Frontal cortex (tissue), 4 donors: Measurements from ENCODE around the gene HDAC9. TPM values are rescaled to one million over a fixed set of nuclear protein-coding genes. Genes with fewer than 3 reads are reported as not detected.

ENCODE experiments used
- DNase-seq, 2 donors: peaks; one replicate each; pipeline ENCODE4 v3.0.0; 2012; ENCODE audit warnings: low spot score in 2 of 2
- FAIRE-seq: peaks from 2 replicates; lab custom pipeline; 2012; peaks lifted over from hg19 to GRCh38; lab: Jason Lieb, UNC
- total RNA-seq: library from RNA; depleted of rRNA; stranded (reverse); fragments of >200 nt; gene quantifications from one replicate; pipeline ENCODE4 v1.2.3, GENCODE V29; 2014
- donor health status: control.
- donor health status: control.
- donor health status: control.

The HDAC9 gene
- 117 TPM for total RNA-seq

DNA sequence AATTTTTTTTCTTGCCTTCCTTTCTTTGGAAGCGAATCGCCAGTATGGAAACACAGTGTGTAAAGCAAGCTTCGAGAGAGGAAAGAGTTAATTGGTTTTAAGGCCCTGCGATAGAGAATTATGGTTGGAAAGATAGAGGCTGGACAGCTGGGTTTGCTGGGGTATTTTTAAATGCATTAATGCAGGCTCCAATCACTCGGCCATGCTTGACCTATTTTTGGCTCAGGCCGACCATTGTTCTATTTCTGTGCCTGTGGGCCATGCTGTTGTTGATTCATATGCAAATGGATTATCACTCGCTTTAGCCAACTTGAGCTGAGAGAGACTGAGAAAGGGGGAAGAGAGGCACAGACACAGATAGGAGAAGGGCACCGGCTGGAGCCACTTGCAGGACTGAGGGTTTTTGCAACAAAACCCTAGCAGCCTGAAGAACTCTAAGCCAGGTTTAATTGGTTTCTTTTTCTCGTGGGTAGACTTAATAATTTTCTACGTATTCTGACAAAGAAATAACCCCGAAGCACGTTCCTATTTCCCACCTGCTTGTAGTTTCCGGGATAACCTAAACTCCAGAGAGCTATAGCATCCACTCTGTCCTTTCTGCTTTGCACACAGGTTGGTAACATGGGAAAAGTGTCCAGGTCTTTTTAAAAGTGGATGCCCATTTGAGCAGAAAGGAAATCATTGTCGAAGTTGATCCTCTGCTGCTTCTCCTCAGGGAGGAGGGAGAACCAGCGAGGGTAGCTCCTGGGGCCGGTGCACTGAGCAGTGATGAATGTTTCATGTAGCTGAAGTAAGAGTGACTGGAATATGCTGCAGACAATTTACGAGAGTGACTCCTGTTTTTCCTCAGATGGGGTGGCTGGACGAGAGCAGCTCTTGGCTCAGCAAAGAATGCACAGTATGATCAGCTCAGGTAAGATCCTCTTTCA lies at the start of gene HDAC9:
Gene HDAC9, plus strand, starts transcription at position 338 of the 929 bp plus-strand sequence. Its CDS starts 554 bp downstream, at position 892.
- FAIRE-seq (no peak), DNase-seq (peak in 1 of 2 donors; percentile 5)

DNA sequence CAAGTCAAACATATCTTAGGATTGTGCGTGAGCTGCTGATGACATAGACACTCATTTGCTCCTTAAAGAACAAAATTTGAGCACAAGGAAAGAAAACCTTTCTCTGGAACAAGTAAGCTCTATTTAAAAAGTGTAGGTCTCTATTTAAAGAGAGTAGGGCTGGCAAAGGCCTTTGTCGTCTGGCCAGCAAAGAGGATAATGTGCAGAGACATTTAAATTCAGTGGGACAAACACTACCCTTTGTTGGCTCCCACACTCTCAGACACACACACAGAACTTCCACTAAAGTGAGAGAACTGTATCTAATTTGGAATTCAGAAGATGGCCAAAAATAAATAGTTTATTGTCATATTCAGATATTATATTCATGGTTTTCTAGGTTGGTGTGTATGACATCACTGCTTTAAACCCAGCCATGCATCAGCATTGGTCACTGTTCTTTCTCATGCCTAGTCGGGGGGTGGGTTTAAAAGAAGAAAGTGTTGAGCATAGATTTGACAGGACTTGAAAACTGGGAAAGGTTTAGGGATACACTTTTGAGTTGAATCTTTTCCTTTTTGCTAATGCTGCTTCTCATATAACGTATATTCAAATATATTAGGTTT lies 49.5 kb upstream of the HDAC9 start:
- no peak for FAIRE-seq
- peak in 1 of 2 donors; percentile 7 for DNase-seq

DNA sequence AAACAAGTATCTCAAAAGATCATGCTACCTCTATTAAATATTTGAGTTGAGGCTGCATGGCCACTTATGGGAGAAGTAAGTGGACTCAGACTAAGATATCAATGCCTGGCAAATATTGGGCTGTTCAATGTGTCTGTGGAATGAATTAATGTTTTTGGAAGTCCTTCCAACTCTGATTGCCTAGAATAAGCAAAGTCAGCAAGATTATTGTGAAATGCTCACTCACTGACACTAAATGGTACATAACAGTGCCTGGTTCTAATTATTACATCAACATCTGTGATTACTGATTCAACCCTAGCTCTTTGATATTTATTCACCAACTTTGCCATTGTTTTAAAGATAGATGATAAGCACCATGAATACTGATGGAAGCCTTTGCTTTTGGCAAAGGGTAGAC lies 45.5 kb upstream of the HDAC9 start:
- no peak for FAIRE-seq
- no peak for DNase-seq

DNA sequence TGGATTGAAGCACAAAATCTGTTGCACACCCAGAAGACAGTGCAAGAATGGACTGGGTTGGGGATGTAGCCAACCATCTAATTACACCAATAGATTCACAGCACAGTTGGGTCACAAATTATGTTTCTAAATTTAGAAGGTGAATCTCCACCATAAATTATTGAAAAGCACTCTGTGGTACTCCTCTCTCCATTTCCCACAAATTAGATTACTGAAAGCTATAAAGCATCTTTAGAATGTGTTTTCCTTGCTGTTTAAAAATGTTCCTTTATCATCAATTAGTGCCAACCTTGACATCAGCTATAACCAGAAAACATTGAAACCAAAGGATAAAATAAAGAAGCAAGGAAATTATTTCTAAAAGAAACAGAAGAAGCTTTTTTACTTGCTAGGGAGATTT lies 39.9 kb upstream of the HDAC9 start:
- DNase-seq, result no peak
- no peak for FAIRE-seq

DNA sequence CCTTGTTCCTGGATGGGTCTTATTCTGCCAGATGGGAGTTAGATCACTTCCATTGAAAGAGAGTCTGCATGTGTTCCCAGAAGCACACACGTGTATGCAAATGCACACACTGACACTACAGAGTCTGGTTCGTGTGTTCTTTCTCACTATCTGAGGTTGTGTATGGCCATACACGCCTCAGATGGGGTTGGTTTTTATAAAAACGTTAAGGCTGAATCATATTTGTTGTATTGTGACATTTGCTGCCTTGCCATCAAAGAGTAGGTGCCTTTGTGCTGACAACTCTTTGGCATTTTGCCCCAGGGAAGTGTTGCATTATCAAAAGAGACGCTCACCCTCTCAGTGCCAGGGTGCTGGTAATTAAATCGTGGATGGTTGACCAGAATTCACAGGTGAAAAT lies 37.7 kb upstream of the HDAC9 start:
- DNase-seq, result no peak
- no peak for FAIRE-seq

DNA sequence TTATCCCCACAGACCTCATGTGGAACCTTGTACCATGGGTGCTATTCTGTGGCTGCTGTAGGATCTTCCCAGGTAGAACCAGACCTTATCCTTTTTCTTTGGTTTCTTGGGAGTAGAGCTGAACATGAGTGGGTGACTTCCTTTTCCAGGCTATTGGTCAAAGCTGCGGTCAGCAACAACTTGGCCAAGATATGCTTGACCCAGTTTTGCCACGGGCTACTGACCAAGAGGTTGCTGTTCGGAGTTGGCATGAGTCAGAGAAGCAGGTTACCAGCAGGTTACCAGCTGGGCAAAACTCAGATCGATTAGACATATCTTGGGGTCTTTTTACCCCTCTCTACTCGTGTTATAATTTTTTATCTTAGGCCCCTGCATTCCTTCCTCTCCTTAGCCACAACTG lies 36.7 kb upstream of the HDAC9 start:
- DNase-seq, result no peak

DNA sequence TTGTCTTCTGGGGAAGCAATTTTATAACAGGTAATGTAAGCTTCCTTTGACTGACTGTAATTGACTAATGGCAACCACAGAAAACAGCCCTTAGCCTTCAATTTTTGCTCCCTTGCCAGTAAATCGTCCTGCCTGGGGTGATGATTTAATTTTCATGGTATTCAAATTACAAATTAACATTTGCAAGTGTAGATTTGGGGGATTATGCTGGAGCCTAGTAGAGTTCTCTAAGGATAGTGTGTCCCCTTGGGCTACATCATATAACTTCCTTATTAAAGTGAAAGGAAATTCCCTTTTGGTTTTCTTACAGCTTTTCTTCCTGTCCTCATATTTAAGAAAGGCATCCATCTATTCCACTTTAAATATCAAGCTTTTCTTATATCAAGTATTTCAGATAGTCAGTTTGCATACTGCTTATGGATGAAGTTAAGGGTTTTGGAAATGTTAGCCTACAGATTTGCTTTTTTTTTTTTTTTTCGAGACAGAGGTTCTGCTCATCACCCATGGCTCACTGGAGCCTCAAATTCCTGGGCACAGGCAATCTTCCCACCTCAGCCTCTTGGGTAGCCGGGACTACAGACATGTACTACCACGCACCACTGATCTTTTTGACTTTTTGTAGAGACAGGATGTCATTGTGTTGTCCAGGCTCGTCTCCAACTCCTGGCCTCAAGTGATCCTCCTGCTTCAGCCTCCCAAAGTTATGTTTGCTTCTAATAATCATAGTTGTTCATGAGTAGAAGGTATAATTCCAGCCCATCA lies 35.9 kb upstream of the HDAC9 start:
- DNase-seq (no peak), FAIRE-seq (no peak)

More for the DNA sequence above, 36.7 kb upstream of the HDAC9 start:
- no peak for FAIRE-seq

DNA sequence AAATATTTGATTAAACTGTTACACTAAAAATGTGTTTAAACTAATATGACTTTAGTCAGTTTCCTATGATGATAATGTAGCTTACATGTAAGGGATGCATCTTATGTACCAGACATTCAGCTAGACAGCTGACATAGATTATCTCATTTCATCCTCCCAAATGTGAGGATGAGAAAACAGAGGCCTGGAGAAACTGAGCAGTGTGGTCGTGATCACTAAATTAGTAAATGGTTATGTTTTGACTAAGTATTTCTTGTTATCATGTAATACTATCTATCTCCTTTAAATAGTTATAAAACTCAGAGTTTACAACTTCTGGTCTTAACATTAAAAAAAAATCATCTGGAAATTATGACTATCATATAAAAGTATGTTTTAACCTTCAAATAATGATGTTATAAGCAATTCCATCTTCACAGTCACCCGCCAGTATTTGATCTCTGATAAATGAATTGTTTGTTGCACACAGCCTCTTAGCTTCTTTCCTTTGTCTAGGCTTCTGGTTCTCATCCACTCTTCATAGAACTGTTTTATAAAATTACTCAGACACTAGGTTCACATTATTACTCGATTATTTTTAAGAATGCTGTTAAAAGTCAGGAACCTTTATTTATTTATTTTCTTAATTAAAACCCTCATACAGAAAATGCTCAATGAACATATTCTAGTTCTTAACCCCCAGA lies 33.6 kb upstream of the HDAC9 start:
- DNase-seq, result no peak
- no peak for FAIRE-seq

DNA sequence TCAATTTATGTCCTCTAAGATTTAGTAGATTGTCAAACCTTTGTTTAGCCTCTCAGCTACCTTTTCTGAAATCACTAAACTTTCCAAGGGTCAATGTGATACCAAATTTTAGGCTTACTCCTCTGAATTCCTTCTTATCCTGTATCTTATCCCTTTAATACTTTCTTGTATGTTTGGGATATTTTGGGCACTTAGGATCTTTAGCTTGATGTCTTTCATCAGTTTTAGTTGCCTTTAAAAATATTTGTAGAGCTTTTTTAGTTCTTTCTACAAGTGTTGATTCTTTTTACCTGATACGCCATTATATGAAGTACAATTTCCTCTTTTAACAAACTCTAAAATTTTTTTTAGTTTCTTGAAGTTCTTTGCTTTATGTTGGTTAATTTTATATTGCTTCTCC lies 30.7 kb upstream of the HDAC9 start:
- DNase-seq, result no peak
- no peak for FAIRE-seq

DNA sequence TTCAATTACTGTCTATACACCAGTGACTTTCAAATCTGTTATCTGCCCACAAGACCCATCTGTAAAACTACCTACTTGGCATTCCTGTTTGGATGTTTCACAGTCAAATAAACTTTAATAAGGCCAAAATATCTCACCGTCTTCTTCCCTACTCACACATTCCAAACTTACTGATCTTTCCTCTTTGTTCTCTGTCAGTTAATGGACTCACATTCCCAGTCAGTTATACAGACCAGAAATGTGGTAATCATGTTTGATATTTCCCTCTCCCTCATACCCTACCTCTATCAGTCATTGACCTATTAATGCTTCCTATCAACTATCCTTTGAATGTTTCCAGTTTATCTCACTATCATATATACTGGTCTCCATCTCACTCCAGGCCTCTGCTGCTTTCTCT lies 28.5 kb upstream of the HDAC9 start:
- no peak for FAIRE-seq
- DNase-seq, result no peak

DNA sequence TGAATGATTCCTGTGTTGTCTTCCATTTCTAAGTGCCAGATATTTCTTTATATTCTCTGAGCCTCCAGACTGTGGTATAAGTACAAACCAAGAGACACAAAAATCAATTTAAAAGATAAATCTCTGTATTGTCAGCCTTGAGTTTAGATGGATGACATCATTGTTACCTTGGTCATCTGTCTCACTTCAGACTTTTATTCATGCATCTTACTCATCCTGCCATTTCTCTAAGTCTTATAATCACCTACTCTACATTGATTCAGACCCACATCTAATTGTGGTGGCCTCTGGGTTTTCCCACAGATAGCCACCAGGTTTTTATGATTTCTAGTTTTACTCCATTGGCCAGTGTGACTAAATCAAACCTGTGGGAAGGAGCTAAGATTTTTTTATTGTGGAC lies 26.8 kb upstream of the HDAC9 start:
- DNase-seq (no peak), FAIRE-seq (no peak)

DNA sequence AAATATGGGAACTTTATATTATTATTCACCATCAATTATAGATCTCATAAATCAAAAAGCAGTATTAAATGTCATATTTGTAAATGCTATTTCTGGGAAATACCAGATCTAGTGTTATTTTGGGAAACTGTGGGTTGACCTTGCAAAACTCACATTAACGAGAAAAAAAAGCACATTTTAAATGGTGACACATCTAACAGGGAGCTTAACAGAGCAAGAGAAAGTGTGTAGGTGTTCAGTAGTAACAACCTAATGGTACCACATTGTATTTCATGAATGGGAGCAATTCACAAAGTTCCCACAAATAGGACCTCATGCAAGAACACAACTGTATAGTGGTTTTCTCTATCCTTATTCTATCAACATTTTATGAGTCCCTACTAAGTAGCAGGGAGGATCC lies 26.2 kb upstream of the HDAC9 start:
- DNase-seq (no peak), FAIRE-seq (no peak)

DNA sequence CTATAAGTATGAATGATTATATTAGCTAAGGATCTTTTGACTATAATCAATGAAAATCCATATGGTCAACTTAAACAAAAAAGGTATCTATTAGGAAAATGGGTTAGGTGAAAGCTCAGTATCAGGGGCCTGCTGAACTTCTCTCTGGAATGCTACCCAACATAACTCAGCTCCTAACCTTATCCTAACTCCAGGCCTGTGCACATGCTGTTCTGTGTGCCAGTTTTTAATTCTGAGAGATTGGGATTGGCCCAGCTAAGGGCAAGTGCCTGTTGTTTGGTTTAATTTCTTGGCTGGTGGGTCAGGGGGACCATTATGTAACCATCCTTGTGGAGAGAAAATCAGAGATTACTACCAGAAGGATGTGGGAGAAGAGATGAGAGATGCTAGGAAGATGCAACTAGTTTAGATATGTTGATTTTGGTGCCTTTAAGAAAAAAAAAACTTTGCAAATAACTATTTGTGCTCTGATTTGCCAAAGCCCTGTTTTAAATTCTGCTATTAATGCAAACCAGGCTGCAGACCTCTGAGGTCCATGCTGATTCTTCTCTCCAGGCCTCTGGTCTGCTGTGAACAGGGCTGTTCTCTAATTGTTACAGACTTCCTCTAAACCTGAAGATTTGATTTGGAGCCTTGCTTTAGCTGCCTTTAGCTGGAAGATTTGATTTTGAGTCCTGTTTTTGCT lies 23.9 kb upstream of the HDAC9 start:
- FAIRE-seq, result no peak

DNA sequence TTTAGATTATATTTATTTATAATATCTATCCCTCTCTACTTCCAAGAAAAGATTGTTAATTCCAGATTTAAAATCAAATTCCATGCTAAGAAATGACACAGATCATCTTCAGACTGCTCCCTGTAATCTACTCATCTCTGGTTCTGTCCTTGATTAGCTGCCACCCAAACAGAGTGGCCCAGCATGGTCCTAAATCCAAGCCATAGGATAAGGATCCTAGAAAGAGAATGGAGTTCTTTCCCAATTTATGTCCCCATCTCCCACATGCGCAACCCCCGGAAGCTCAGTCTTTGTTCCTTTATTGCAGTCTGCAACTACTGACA lies 23.4 kb upstream of the HDAC9 start:
- no peak for DNase-seq
- FAIRE-seq, result no peak

More for the DNA sequence above, 23.9 kb upstream of the HDAC9 start:
- no peak for DNase-seq

DNA sequence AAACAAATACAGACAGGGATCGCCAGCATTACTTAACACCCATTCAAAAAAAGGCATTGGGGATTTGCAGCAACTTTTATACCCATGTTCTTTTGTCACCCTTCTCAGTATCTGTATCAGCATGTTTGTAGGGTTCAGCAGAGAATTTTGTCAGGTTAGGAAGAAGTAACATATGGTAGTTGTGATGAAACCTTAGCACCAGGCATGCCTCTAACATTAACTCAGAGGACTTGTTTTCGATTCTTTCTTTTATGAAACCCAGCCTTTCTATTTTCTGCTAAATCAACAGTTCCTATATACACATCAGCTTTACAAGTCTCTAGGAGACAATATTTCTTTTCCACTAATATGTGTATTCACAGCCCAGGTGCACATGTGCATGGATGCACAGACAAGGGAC lies 22.4 kb upstream of the HDAC9 start:
- no peak for FAIRE-seq
- DNase-seq, result no peak

DNA sequence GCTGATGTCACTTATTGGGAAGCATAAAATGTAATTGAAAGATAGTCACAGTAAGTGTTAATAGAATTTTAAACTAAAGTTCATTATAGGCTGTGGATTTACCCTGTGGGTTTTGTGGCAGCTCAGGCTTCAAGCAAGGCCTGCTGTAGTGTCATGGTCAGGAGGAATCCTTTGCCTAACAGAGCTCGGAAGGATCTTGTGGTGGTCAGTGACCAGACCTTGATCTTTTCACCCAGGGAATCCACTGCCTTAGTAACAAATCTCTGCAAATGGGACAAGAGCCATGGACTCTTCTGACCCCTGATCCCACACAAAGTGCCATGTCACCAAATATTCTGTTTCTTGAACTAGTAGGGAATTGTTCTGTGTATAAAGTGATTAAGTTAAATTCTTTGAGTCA lies 20.6 kb upstream of the HDAC9 start:
- no peak for DNase-seq
- FAIRE-seq, result no peak

DNA sequence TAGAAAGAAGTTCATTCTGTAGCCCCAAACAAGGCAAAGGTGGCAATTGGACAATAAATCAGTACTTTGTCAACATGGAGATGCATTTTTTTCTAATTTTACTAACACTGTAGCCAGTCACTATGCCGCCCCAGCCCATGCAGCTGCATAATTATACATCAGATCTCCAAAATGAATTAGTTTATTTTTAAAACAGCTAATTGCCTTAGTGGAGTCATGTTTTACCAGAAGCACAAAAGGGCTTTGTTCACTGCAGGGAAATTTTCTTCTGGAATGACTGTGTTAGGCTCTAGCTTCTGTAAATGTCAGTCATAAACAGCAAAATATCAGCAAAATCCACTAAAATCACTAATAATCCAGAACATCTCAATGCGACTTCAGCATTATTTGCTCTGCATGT lies 20.1 kb upstream of the HDAC9 start:
- DNase-seq (no peak), FAIRE-seq (peak; percentile 8)

DNA sequence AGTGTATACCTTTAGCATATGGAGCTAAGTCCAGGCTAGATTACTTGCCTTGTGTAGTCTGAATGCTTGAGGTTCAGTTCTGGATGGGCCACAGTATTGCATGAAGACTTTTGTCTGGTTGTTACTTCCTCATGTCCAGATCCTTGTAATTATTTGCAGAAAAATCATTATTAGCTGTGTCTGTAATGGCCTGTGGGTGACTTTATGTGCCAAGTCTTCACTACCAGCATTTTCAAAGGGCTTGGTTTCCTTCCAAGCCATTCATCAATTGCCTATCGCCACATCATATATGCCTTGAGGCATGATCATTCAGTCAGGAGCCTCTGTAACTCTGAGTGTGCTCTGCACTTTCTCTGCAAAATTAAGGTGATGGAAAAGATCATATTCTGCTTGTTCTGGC lies 13.8 kb upstream of the HDAC9 start:
- FAIRE-seq, result no peak

DNA sequence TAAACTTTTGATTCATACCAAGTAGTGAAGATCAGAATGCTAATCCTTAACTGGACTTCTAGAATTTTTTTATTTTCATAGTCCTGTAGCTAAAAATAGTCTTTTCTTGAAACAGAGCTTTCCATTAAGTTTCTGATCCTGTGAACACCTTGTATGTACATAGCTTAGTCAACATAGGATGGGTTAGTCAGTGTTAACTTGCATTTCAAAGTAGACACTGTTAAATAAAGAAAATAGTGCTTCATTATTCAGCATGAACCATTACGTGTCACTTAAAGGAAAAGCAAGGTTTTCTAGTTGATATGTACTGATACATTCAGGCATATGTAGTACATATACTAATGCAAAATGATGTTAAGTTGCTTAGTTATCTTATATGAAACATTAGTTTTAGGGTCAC lies 7.5 kb upstream of the HDAC9 start:
- no peak for DNase-seq
- FAIRE-seq, result no peak

More for the DNA sequence above, 13.8 kb upstream of the HDAC9 start:
- DNase-seq, result no peak

DNA sequence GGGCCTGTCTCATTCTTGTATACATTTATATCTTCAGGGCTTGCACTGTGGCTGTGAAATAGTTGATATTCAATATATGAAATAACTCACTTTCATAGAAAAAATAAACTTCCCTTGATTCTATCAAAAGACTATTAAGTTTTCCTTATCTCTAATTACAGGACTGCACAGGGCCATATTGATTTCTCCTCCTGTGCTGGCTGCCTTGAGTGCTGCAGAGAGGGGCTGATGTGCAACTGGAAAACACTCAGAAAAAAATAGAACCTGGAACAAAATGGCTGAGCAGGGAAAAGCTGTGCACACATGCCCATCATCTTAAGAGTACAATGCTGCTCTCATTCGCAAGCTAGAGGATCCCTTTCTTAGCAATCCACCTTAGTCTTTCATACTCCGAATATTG lies 5.9 kb upstream of the HDAC9 start:
- no peak for FAIRE-seq
- DNase-seq, result no peak
